Calu3 (cell line): ENCODE data around the gene SBK2. TPM values are rescaled to one million over a fixed set of nuclear protein-coding genes. Genes with fewer than 3 reads are reported as not detected.

Experiments used
- BruUV-seq: library from RNA; stranded (reverse); fragments of 400-500 nt; replicated peaks from 2 replicates; lab custom pipeline; 2021; lab: Mats Ljungman, UMichigan
- CTCF ChIA-PET: fragments of 300-600 bp; sonication (Branson Sonifier 250); formaldehyde crosslinking; loops from one replicate; lab custom pipeline; 2022; ENCODE audit warnings: antibody characterized with exemption; lab: Charles Lee
- DNase-seq: peaks from one replicate; pipeline ENCODE4 v3.0.0; 2022
- H3K27ac Mint-ChIP-seq: one replicate; pipeline ENCODE4 v1.8.0; 2022; ENCODE audit warnings: mixed read lengths; ENCODE audit not compliant: unreplicated experiment
- H3K27me3 Mint-ChIP-seq: one replicate; pipeline ENCODE4 v1.8.0; 2022; ENCODE audit warnings: mixed read lengths; ENCODE audit not compliant: unreplicated experiment
- H3K36me3 Mint-ChIP-seq: one replicate; pipeline ENCODE4 v1.8.0; 2022; ENCODE audit warnings: mild to moderate bottlenecking, moderate library complexity, mixed read lengths; ENCODE audit not compliant: insufficient read depth, unreplicated experiment
- H3K4me1 Mint-ChIP-seq: one replicate; pipeline ENCODE4 v1.8.0; 2022; ENCODE audit warnings: mild to moderate bottlenecking, low read depth, mixed read lengths; ENCODE audit not compliant: unreplicated experiment
- H3K4me3 Mint-ChIP-seq: one replicate; pipeline ENCODE4 v1.8.0; 2022; ENCODE audit warnings: mild to moderate bottlenecking, low read depth, moderate library complexity, mixed read lengths; ENCODE audit not compliant: unreplicated experiment
- H3K9me3 Mint-ChIP-seq: one replicate; pipeline ENCODE4 v1.8.0; 2022; ENCODE audit warnings: low read depth, mixed read lengths; ENCODE audit not compliant: unreplicated experiment
- intact Hi-C: fragments of 100-400 bp; cut with micrococcal nuclease; formaldehyde crosslinking; loops from one replicate; pipeline ENCODE4 v1.10.0; 2022; ENCODE audit not compliant: unreplicated experiment
- total RNA-seq: library from RNA; stranded (reverse); gene quantifications from 2 replicates; pipeline ENCODE4 v1.2.3, GENCODE V29; 2022
- TF ChIP-seq, protein P1 (sequence below): fragments of 200-600 bp; IDR thresholded peaks from one replicate; pipeline ENCODE4 v1.8.0; 2022; ENCODE audit warnings: antibody characterized with exemption; ENCODE audit not compliant: unreplicated experiment

Gene SBK2
- total RNA-seq, 1 experiment from 2014 or later: not detected

DNA sequence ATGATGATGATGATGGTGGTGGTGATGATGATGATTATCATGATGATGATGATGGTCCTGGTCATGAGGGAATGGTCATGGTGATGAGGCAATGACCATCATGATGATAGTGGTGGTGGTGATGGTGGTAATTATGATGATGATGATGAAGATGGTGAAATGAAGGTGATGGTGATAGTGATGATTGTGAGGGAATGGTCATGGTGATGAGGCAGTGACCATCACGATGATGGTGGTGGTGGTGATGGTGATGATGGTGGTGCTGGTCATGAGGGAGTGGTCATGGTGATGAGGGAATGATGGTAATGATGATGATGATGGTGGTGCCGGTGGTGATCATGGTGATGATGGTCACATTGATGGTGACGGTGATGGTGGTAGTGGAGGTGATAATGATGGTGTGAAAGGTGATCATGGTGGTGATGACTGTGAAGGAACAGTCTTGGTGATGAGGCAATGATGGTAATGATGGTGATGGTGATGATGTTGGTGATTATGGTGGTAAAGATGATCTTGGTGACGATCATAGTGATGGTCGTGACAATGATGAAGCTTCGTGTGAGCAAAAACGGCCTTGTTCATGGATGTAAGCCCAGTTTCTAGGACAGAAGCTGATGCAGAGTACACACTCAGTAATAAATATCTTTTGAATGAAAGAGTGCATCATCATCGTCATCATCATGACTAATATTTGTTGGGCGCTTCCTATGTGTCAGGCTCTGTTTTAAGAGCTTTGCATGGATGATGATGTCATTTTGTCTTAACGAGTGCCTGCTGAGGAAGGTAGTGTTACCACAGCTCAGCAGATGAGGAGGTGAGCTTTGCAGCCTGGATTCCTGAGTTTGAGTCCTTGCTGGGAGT lies 17.3 kb downstream of the SBK2 start:
- DNase-seq: no peak
- peaks cover 16% of the 10 kb centered on the region for H3K36me3 Mint-ChIP-seq
- H3K4me1 Mint-ChIP-seq: no peaks in the 10 kb centered on the region
- intact Hi-C loops: no loop called here
- H3K4me3 Mint-ChIP-seq: no peak overlapping the region
- no peaks in the 10 kb centered on the region for H3K27me3 Mint-ChIP-seq
- H3K27ac Mint-ChIP-seq: no peak overlapping the region
- CTCF ChIA-PET: interaction anchor here (0.7 kb wide), 1 partner anchor 144 kb away, joined by 3 read pairs; no protein-coding TSS in a partner anchor
- TF ChIP-seq, protein P1, sequence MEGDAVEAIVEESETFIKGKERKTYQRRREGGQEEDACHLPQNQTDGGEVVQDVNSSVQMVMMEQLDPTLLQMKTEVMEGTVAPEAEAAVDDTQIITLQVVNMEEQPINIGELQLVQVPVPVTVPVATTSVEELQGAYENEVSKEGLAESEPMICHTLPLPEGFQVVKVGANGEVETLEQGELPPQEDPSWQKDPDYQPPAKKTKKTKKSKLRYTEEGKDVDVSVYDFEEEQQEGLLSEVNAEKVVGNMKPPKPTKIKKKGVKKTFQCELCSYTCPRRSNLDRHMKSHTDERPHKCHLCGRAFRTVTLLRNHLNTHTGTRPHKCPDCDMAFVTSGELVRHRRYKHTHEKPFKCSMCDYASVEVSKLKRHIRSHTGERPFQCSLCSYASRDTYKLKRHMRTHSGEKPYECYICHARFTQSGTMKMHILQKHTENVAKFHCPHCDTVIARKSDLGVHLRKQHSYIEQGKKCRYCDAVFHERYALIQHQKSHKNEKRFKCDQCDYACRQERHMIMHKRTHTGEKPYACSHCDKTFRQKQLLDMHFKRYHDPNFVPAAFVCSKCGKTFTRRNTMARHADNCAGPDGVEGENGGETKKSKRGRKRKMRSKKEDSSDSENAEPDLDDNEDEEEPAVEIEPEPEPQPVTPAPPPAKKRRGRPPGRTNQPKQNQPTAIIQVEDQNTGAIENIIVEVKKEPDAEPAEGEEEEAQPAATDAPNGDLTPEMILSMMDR: no peak
- no TSS peak for BruUV-seq
- H3K9me3 Mint-ChIP-seq: no peaks in the 10 kb centered on the region

DNA sequence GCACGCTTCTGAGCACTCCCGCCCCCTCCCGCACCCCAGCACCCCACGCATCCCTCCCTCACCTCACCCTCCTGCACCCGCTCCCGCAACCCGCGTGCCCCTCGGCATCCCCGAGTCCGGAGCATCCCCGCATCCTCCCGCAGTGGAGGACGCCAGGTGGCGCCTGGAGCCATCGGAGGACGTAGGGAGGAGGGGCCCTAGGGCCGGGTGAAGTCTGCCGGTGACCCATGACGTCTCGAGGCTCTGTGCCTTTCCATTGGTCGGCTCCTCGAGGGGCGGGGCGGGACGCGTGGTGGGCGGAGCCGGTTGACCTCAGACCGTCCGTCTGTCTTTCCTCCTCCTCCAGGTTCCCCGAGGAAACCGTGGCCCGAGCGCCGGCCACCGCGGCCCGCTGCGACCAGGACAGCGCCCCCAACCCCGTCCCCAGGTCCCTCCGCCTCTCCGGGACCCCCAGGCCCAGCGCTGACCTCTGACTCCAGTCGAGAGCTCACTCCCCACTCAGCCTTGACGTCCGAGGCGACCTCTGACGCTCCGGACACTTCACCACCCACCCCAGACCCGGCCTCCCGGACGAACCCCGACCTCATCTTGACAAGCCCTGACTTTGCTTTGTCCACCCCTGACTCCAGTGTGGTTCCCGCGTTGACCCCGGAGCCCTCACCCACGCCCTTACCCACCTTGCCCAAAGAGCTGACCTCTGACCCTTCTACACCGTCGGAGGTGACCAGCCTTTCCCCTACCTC lies 19.9 kb downstream of the SBK2 start:
- TF ChIP-seq, protein P1: peak; percentile 91
- H3K4me3 Mint-ChIP-seq: peak overlapping the region; percentile 73
- peak overlapping the region; percentile 78 for H3K27ac Mint-ChIP-seq
- no peaks in the 10 kb centered on the region for H3K9me3 Mint-ChIP-seq
- H3K36me3 Mint-ChIP-seq: peaks cover 16% of the 10 kb centered on the region
- H3K4me1 Mint-ChIP-seq: no peaks in the 10 kb centered on the region
- BruUV-seq: no TSS peak
- CTCF ChIA-PET: interaction anchor here (0.5 to 2.0 kb wide), 7 partner anchors 18 to 151 kb away, joined by 3 to 15 read pairs (median 4); partner anchors contain the start of genes FIZ1, ZNF784 and ZNF865
- peaks cover 24% of the 10 kb centered on the region for H3K27me3 Mint-ChIP-seq
- peak; percentile 98 for DNase-seq
- intact Hi-C loops: loop anchor here (1.0 to 2.0 kb wide), 3 partner anchors 82 to 114 kb away; partner anchors contain the start of gene FIZ1

DNA sequence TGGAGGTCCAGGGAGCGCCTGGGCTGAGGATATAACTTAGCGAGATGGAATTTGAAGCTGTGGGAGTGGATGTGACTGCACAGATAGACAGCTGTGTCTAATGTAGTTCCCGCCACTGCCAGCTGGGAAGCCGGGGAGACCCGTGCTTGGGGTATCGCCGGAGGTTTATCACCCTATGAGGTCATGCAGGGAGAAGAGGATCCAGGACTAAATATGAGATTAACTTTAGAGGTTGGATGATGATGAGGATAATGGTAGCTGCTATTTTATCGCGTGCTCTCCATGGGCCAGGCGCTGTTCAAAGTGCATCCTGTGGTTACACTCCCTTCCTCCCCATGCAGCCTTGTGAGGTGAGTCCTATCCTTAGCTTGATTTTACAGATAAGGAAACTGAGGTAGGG lies 28.8 kb downstream of the SBK2 start:
- DNase-seq: no peak
- CTCF ChIA-PET: interaction anchor here (0.6 to 1.1 kb wide), 2 partner anchors 98 to 127 kb away, joined by 3 to 4 read pairs; no protein-coding TSS in a partner anchor
- BruUV-seq: no TSS peak
- TF ChIP-seq, protein P1: no peak
- Mint-ChIP-seq H3K36me3 (peaks cover 9% of the 10 kb centered on the region), H3K27me3 (peaks cover 65% of the 10 kb centered on the region), H3K4me1 (no peaks in the 10 kb centered on the region), H3K27ac (no peak overlapping the region), H3K9me3 (no peaks in the 10 kb centered on the region), H3K4me3 (no peak overlapping the region)
- intact Hi-C loops: loop anchor here (10.0 kb wide), 1 partner anchor 213 kb away; no protein-coding TSS in a partner anchor

DNA sequence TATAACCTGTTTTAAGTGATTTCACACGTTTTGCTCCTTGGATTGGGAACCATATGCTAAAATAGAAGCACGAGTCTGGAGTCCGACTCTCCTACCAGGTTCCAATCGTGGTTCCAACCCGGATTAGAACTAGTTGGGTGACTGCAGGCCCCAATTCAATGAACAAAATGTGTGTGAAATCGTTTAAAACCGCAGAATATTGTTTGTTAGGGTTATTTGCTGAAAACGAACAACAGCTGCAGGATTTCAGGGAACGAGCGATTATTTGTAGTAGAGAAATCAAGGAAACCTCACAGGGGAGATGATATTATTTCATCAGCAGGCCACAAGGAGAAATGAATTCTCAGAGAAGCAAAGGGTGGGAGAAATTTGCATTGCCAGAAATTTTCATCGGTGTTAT lies 32.0 kb downstream of the SBK2 start:
- intact Hi-C loops: loop anchor here (5.0 to 10.0 kb wide), 2 partner anchors 210 to 363 kb away; no protein-coding TSS in a partner anchor
- H3K9me3 Mint-ChIP-seq: no peaks in the 10 kb centered on the region
- H3K4me3 Mint-ChIP-seq: no peak overlapping the region
- BruUV-seq: no TSS peak
- TF ChIP-seq, protein P1: no peak
- no peak for DNase-seq
- H3K4me1 Mint-ChIP-seq: no peaks in the 10 kb centered on the region
- no peak overlapping the region for H3K27ac Mint-ChIP-seq
- CTCF ChIA-PET: interaction anchor here (0.7 to 2.0 kb wide), 3 partner anchors 37 to 120 kb away, joined by 4 to 25 read pairs (median 16); partner anchors contain the start of gene ZNF784
- peaks cover 9% of the 10 kb centered on the region for H3K36me3 Mint-ChIP-seq
- H3K27me3 Mint-ChIP-seq: peaks cover 56% of the 10 kb centered on the region
